Measurements from ENCODE around the gene STK24.

STK24 gene

DNA sequence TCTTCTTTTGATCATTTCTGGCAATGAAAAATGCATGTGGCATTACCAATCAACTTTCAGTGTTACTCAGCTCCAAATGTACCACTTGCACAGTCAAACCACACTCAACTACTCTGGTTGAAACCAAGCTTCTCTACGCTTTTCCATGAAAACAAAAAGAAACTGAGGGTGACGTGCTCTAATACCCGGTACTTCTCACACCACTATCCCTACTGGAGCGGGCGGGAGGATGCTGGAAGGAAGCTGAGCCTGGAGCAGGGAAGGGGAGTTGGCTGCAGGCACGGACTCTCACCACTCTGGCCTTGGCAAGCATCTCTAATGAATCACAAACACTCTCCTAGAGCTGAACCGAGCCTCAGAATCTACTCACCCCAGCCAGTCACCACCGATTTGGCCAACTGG lies 48.2 kb downstream of the STK24 start:
- DNase-seq, result no peak

DNA sequence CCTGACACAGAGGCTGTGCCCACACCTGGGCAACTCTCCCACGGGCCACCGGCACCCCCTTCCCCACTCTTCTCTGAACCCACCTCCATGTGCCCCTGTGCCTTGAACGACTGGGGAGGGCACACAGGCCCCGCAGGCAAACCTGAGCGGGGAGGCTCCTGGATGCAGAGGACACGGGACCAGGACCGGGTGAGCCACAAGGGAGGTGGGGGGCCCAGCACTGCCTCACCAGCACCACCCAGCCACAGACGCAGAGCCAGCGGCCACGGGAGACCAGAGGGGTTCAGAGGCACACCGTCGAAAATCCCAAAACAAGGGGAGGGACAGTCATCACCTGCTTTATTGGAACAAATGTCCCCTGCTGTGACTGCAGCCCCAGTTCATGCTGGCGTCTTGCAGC lies 49.4 kb downstream of the STK24 start:
- no peak for DNase-seq

DNA sequence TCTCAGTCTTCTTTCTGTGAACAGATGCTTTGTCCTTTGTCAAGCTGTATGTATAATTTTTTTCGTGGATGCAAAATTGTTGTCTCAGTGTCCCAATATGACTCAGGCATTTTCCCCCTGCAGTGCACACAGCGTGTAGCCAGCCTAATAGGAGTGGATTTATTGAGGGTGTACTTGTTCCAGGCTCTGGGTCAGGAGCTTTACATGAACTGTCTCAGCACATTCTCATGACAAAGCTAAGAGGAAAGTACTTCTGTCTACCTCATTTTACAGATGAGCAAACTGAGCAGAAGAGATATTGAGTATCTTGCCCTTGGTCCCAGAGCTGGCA lies 50.8 kb downstream of the STK24 start:
- no peak for DNase-seq

GRCh38 chr13:98525456-98526181 lies 51.3 kb downstream of the STK24 start:
- no peak for DNase-seq

DNA sequence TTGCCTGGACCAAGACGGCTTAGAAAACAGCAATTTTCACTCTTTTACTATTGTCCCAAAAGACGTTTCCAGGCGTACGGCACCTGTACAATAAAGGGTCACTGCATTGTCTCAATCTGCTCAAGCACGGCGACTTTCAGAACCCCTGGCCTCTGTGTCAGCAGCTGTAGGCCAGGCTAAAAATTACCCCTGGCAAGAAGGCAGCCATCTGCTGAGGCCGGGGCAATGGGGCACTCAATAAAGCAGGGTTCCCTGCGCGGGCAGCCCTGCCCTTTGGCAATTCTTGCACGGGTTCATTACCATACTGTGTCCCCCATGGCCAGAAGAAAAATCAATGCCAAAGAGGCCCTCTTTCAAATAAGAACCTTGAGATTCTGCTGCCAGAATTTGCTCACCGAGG lies 52.1 kb downstream of the STK24 start:
- DNase-seq, result no peak

DNA sequence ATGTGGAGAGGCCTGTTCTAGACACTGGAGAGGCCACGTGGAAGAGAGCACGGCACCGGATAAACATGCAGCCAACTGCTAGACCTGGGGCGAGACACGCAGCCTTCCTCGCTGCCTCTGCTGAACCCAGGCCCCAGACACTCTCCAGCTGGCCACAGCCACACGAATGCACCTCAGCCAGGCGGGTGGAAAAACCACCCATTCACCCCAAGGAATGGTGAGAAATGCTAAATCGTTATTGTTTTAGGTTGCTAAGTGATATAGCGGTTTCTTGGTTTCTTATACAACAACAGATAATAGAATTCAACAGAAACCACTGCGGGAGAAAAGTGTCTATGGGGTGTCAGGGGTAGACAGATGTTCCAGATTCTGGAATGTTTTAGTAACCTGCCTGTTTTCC lies 52.5 kb downstream of the STK24 start:
- no peak for DNase-seq

- DNase-seq, result no peak
These were observed 53.3 kb downstream of the STK24 start for GRCh38 chr13:98523455-98524102.

GRCh38 chr13:98522371-98522770 lies 54.5 kb downstream of the STK24 start:
- DNase-seq, result no peak

DNA sequence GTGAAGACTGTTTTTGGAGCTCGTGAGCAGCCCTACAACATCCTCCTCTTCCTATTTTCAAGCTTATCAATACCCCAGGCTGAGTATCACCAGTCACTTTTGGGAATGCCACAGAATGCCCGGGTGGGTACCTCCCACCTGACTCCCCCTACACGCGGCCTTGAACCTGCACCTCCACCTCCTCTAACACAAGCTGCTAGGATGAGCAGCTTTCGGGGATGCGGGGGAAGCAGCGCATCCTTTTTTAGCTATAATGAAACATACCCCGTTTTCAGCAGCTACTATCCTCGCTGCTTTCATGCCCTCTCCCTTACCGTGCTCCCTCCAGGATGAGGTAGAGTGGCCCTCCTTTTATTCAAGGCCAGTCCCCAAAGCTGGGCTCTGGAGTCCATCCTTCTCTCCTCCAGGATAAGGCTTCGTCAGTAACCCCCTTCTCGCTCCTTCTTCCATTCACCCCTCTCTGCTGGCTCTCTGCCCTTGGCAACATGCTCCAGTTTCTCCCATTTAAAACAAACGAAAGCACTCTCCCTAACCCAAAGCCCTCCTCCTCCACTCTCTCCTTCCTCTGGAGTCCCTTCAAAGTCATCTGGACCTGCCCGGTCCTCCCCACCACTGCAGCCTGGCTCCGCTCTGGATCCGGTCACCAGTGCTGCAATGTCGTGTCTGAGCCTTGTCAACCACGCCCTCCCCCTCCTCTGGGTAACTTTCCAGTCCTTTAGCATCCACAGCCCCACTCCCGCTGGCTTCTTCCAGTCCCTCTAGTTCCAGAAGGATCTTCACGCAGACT lies 55.3 kb downstream of the STK24 start:
- no peak for DNase-seq

- DNase-seq, result no peak
These were observed 56.0 kb downstream of the STK24 start for GRCh38 chr13:98520674-98521449.

DNA sequence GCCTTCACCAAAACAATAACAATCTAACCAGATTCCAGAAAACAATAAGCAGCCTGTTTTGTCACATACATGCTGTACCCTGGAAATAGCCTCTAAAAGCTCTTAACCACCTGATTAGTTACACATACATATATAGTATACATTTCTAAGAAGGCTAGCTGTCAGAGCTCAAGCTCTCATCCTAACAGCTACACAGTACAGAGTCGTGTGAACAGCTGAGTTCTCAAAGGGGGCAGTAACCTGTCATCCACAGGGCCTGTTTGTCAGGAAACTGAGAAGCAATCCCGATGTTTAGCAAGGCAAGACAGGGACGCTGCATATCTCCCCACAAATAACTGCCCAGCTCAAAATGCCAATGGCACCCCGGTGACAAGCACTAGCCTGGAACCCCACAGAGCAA lies 56.9 kb downstream of the STK24 start:
- no peak for DNase-seq

- no peak for DNase-seq
These were observed 59.2 kb downstream of the STK24 start for GRCh38 chr13:98517576-98518310.

- no peak for DNase-seq
These were observed 61.0 kb downstream of the STK24 start for GRCh38 chr13:98515818-98516465.

DNA sequence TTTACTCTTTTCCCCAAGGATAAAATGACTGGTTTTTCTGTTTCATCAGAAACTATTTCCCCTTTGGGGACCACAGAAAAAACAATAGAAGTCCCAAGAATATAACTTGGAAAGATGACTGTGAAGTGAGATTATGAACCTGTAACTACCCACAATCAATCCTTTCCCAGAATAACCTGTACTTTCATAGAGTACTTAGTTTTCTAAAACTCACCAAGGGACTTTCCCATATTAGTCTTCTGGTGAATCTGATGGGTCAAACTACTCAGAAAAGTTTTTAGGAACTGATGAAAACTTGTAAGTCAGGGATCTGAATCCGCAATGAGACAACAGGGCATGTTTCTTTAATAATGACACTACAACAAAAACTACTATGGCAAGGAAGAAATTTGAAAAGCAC lies 62.6 kb downstream of the STK24 start:
- no peak for DNase-seq

GRCh38 chr13:98513837-98514236 lies 63.1 kb downstream of the STK24 start:
- no peak for DNase-seq

GRCh38 chr13:98512774-98513665 lies 63.9 kb downstream of the STK24 start:
- DNase-seq, result no peak

DNA sequence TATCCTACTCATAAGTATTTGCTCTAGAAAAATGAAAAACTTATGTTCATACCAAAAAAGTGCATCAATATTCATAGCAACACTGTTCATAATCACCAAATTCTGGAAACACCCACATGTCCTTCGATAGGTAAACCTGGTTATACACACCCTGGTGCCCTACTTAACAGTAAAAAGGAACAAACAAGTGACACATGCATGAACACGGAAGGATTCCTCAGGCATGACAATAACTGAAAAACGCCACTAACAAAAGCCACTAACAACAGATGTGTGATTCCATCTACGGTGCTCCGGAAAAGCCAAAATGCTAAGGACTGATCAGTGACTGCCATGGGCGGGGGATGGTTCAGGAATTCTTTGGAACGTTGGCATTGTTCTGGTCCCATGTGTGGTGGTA lies 65.5 kb downstream of the STK24 start:
- no peak for DNase-seq

DNA sequence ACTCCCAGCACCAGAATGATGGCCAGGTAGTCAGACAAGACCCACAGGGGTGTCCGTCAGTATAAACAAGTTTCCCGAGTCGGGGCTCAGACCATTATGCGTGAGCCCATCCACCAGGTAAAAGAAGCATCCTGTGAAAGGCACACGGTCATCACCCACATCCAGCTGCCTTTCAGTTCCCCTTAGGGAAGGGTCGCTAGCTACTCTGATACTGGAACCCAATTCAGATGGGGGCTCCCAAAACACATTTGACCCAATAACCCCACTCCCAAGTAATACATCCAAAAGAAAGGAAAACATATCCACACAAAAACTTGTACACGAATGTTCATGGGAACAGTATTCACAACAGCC lies 66.8 kb downstream of the STK24 start:
- DNase-seq, result no peak

GRCh38 chr13:98509271-98510155 lies 67.4 kb downstream of the STK24 start:
- DNase-seq, result peak in 1 of 4 experiments; percentile 10

- no peak for DNase-seq
These were observed 68.2 kb downstream of the STK24 start for GRCh38 chr13:98508685-98509084.
